ENCODE measurements around the gene RHOD. TPM values are rescaled to one million over a fixed set of nuclear protein-coding genes. Genes with fewer than 3 reads are reported as not detected.
A peak's percentile ranks its signal among the peaks of the same experiment; 100 is the strongest.

The RHOD gene
- total RNA-seq, 1 experiment from 2014 or later, result 33.5 TPM

- intact Hi-C loops (cut with micrococcal nuclease; ENCODE audit: unreplicated experiment) (no loop called here), in situ Hi-C loops (cut with HindIII; ENCODE audit: low pct_unique_long_range_greater_than_20kb, low sequenced_read_pairs) (no loop called here)
- Histone ChIP-seq H3K27ac (ENCODE audit: low read length) (peak overlapping the region; percentile 20; the same call in 1 of the 2 replicates), H3K27me3 (ENCODE audit: control insufficient read depth, insufficient read depth, low read length) (no peaks in the 10 kb centered on the region), H3K9me3 (ENCODE audit: control insufficient read depth, insufficient read depth, low read depth, low read length) (no peaks in the 10 kb centered on the region), H3K4me3 (ENCODE audit: low read depth in 2 of 2, low read length in 2 of 2) (no peak overlapping the region), H3K36me3 (ENCODE audit: control insufficient read depth, insufficient read depth, low read length) (no peaks in the 10 kb centered on the region), H3K4me1 (ENCODE audit: control insufficient read depth, insufficient read depth, low read length) (peaks cover 35% of the 10 kb centered on the region)
- TF ChIP-seq SIN3A (IDR thresholded peaks at IDR 0.05; ENCODE audit: borderline replicate concordance, insufficient read depth, low read depth, low read length) (no peak), CTCF (IDR thresholded peaks at IDR 0.05) (peak; percentile 98)
- no TSS peak for BruUV-seq (replicated peaks)
- CTCF ChIA-PET, result interaction anchor here (0.5 to 1.0 kb wide), 11 partner anchors 8 to 576 kb away, joined by 3 to 8 read pairs (median 3); no protein-coding TSS in a partner anchor
- no peak for DNase-seq (ENCODE audit: low read depth, low spot score)
- peak; percentile 74 for ATAC-seq
- POLR2A ChIA-PET, result interaction anchor here (0.6 kb wide), 1 partner anchor 39 kb away, joined by 3 read pairs; no protein-coding TSS in a partner anchor
These were observed 2.7 kb upstream of the RHOD start for GRCh38 chr11:67053896-67054329.

GRCh38 chr11:67054346-67054835 is 2.3 kb upstream of the RHOD start:
- intact Hi-C loops (cut with micrococcal nuclease; ENCODE audit: unreplicated experiment) (no loop called here), in situ Hi-C loops (cut with HindIII; ENCODE audit: low pct_unique_long_range_greater_than_20kb, low sequenced_read_pairs) (no loop called here)
- Histone ChIP-seq H3K27ac (ENCODE audit: low read length) (peak overlapping the region; percentile 20), H3K4me1 (ENCODE audit: control insufficient read depth, insufficient read depth, low read length) (peaks cover 35% of the 10 kb centered on the region), H3K27me3 (ENCODE audit: control insufficient read depth, insufficient read depth, low read length) (no peaks in the 10 kb centered on the region), H3K9me3 (ENCODE audit: control insufficient read depth, insufficient read depth, low read depth, low read length) (no peaks in the 10 kb centered on the region), H3K4me3 (ENCODE audit: low read depth in 2 of 2, low read length in 2 of 2) (no peak overlapping the region), H3K36me3 (ENCODE audit: control insufficient read depth, insufficient read depth, low read length) (no peaks in the 10 kb centered on the region)
- POLR2A ChIA-PET, result no interaction called here
- CTCF ChIA-PET, result interaction anchor here (0.5 to 1.0 kb wide), 9 partner anchors 20 to 576 kb away, joined by 3 to 8 read pairs (median 3); no protein-coding TSS in a partner anchor
- BruUV-seq (replicated peaks), result no TSS peak
- ATAC-seq, result peak; percentile 49
- TF ChIP-seq REST (IDR thresholded peaks at IDR 0.05; ENCODE audit: insufficient read depth in 1 of 2, low read depth in 2 of 2, low read length in 1 of 2), result no peak
- TF ChIP-seq TCF7L2 (IDR thresholded peaks at IDR 0.05; ENCODE audit: low read depth, low read length), result no peak
- TF ChIP-seq SIN3A (IDR thresholded peaks at IDR 0.05; ENCODE audit: borderline replicate concordance, insufficient read depth, low read depth, low read length), result no peak
- no peak for TF ChIP-seq POLR2AphosphoS5 (IDR thresholded peaks at IDR 0.05; ENCODE audit: low read depth, low read length)
- TF ChIP-seq CTCF (IDR thresholded peaks at IDR 0.05), result no peak
- no peak for DNase-seq (ENCODE audit: low read depth, low spot score)
